Fibroblast of lung (primary cell): ENCODE data around the gene SLC6A7. TPM values are rescaled to one million over a fixed set of nuclear protein-coding genes. Genes with fewer than 3 reads are reported as not detected.

ENCODE experiments used
- DNase-seq, 2 donors: peaks; one replicate each; pipeline versions ENCODE4 v3.0.0 to v3.0.0-alpha.2; 2010; ENCODE audit warnings: low read depth in 2 of 2
- H2AFZ ChIP-seq: 2 replicates; pipeline ENCODE4 v1.5.1; 2012; ENCODE audit warnings: low read length, control low read depth, inconsistent platforms
- H3K27ac ChIP-seq: 2 replicates; pipeline ENCODE4 v1.5.1; 2011; ENCODE audit warnings: low read length, control low read depth; ENCODE audit not compliant: insufficient read depth
- H3K27me3 ChIP-seq: 2 replicates; pipeline ENCODE4 v1.5.1; 2011; ENCODE audit warnings: mild to moderate bottlenecking, low read length; ENCODE audit not compliant: control insufficient read depth, insufficient read depth
- H3K36me3 ChIP-seq: 2 replicates; pipeline ENCODE4 v1.5.1; 2011; ENCODE audit warnings: low read length; ENCODE audit not compliant: control insufficient read depth, insufficient read depth
- H3K4me1 ChIP-seq: 2 replicates; pipeline ENCODE4 v1.5.1; 2011; ENCODE audit warnings: low read length; ENCODE audit not compliant: control insufficient read depth, insufficient read depth; ENCODE audit errors: extremely low read depth
- H3K4me2 ChIP-seq: 2 replicates; pipeline ENCODE4 v1.5.1; 2011; ENCODE audit warnings: low read length, control low read depth; ENCODE audit not compliant: insufficient read depth; ENCODE audit errors: extremely low read depth
- H3K4me3 ChIP-seq, 4 experiments: fragments of 200-600 bp in 1 of 4; sonication (generic) in 1 of 4; replicated peaks in 1 of 4; 2 replicates each; pipeline ENCODE4 v1.5.1; 2011 to 2016; ENCODE audit warnings: low read length in 4 of 4, low read depth in 3 of 4, mild to moderate bottlenecking in 3 of 4, control low read depth in 2 of 4, inconsistent platforms in 1 of 4, mixed read lengths in 1 of 4; ENCODE audit not compliant: insufficient read depth in 1 of 4; ENCODE audit errors: control extremely low read depth in 1 of 4
- H3K79me2 ChIP-seq: 2 replicates; pipeline ENCODE4 v1.5.1; 2012; ENCODE audit warnings: mild to moderate bottlenecking, low read length, inconsistent platforms; ENCODE audit not compliant: control insufficient read depth, insufficient read depth
- H3K9ac ChIP-seq: 2 replicates; pipeline ENCODE4 v1.5.1; 2011; ENCODE audit warnings: mild to moderate bottlenecking, low read length, control low read depth; ENCODE audit not compliant: insufficient read depth
- H3K9me3 ChIP-seq: 2 replicates; pipeline ENCODE4 v1.5.1; 2012; ENCODE audit warnings: low read depth, low read length; ENCODE audit not compliant: control insufficient read depth, insufficient read depth
- H4K20me1 ChIP-seq: 2 replicates; pipeline ENCODE4 v1.5.1; 2011; ENCODE audit warnings: low read length; ENCODE audit not compliant: control insufficient read depth, insufficient read depth; ENCODE audit errors: extremely low read depth
- EZH2 ChIP-seq: IDR thresholded peaks from 2 replicates; pipeline ENCODE4 v1.5.1; 2012; ENCODE audit warnings: low read length, control low read depth, mild to moderate bottlenecking; ENCODE audit errors: missing control alignments
- polyA plus RNA-seq, 2 donors: library from polyadenylated mRNA; depleted of rRNA in 1 of 2; stranded (reverse) in 1 of 2; unstranded in 1 of 2; fragments of >200 nt; gene quantifications; 2 replicates each; pipeline ENCODE4 v1.2.1, GENCODE V29; 2011 to 2012; ENCODE audit warnings: missing spikeins in 1 of 2
- total RNA-seq: library from RNA; depleted of rRNA; stranded (reverse); fragments of >200 nt; gene quantifications from 2 replicates; pipeline ENCODE4 v1.2.1, GENCODE V29; 2014
- TF ChIP-seq, protein P1 (sequence below), 2 donors: IDR thresholded peaks in 1 of 2; conservative IDR thresholded peaks in 1 of 2; 1 replicate in 1 of 2; 2 replicates in 1 of 2; pipeline ENCODE4 v1.5.1; 2011 to 2012; ENCODE audit warnings: low read length in 2 of 2, control low read depth in 1 of 2, inconsistent platforms in 1 of 2, low read depth in 1 of 2, mild to moderate bottlenecking in 1 of 2

SLC6A7 gene
- total and polyA plus RNA-seq, 2 donors (not counting 1 experiment from before 2014, with no cell fraction given): 0.02 TPM; not detected in 1

DNA sequence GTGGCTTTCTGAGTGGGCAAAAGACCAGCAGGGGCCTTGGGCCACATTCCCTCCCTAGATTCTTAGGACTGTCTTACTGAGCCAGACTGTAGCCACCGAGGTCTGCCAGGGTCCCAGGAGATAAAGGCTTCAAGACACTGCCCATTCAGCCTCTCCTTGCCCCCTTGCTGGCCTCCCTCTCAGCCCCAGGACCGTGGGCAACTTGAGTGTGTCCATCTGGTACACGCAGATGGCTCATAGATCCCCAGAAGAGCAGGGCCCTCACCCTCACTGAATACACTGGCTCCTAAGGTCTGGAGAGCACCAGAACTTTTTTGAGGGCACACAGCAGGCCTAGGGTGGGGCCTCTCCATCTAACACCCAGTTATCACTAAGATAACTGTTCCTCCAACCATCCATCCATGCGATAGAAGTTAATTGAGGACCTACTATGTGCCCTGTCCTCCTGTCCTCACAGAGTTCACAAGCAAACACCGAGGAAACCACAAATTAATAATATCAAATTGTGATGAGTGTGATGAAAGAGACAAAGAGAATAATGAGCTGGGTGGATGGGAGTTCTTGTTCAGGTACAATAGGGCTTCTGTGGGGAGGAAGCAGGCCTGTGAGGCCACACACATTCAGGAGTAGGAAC, 29.3 kb upstream of the SLC6A7 start:
- no peak for TF ChIP-seq EZH2
- TF ChIP-seq, protein P1, sequence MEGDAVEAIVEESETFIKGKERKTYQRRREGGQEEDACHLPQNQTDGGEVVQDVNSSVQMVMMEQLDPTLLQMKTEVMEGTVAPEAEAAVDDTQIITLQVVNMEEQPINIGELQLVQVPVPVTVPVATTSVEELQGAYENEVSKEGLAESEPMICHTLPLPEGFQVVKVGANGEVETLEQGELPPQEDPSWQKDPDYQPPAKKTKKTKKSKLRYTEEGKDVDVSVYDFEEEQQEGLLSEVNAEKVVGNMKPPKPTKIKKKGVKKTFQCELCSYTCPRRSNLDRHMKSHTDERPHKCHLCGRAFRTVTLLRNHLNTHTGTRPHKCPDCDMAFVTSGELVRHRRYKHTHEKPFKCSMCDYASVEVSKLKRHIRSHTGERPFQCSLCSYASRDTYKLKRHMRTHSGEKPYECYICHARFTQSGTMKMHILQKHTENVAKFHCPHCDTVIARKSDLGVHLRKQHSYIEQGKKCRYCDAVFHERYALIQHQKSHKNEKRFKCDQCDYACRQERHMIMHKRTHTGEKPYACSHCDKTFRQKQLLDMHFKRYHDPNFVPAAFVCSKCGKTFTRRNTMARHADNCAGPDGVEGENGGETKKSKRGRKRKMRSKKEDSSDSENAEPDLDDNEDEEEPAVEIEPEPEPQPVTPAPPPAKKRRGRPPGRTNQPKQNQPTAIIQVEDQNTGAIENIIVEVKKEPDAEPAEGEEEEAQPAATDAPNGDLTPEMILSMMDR (conservative IDR thresholded peaks at IDR 0.05 in 1 of 2, IDR thresholded peaks at IDR 0.05 in 1 of 2; ENCODE audit: low read depth in 1 of 2, low read length in 2 of 2): no peak
- no peak for DNase-seq
- Histone ChIP-seq H3K9ac (peak overlapping the region; percentile 37), H3K4me2 (no peak overlapping the region), H3K27ac (peak overlapping the region; percentile 78), H3K27me3 (no peaks in the 10 kb centered on the region), H3K4me3 (no peak overlapping the region), H3K9me3 (no peaks in the 10 kb centered on the region), H4K20me1 (no peaks in the 10 kb centered on the region), H3K79me2 (peaks cover under 1% of the 10 kb centered on the region), H3K4me1 (peaks cover 46% of the 10 kb centered on the region), H3K36me3 (no peaks in the 10 kb centered on the region), H2AFZ (no peak overlapping the region)

DNA sequence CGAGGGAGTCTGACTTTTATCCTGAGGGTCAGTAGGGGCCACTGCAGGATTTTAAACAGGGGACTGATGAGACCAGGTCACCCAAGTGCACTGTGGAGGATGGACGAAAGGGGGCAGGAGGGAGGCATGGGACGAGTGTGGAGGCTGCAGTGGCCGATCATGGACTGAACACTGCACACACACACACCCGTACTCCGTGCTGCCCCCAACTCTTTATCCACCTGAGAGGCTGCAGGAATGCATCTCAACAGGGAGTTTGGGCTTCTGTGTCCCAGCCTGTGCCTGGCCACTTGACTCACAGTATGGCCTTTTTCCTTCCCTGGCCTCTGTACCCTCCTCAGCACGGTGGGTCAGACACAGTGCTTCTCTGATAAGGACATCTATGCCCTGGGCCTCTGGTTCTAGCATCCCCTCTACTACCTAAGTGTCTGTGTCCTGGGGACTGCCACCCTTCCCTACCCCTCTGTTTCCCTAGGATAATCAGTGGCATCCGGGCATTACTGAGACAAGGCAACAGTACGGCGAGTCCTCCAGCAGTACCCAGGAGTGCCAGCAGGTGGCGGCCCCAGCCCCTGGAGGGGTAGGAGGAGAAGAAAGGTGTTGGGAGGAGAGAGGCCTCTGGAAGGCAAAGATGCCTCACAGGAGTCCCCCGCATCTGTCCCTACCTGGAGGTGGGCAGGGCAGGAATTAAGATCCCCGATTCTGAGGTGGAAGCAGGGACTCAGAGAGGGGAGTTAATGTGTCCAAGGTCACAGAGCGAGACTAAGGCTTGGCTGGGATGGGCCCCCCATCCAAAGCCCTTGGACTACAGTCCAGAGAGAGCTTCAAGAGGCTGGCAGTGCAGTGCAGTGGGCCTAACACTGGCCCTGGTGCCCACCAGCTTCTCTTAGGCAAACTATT, 28.4 kb upstream of the SLC6A7 start:
- H3K4me2 ChIP-seq: no peak overlapping the region
- H3K27me3 ChIP-seq: no peaks in the 10 kb centered on the region
- no peaks in the 10 kb centered on the region for H3K9me3 ChIP-seq
- H3K9ac ChIP-seq: no peak overlapping the region
- no peak overlapping the region for H3K27ac ChIP-seq
- DNase-seq: peak; percentile 52 to 68
- no peaks in the 10 kb centered on the region for H4K20me1 ChIP-seq
- H3K36me3 ChIP-seq: no peaks in the 10 kb centered on the region
- peak overlapping the region; percentile 23 for H2AFZ ChIP-seq
- no peak overlapping the region for H3K4me3 ChIP-seq
- no peaks in the 10 kb centered on the region for H3K79me2 ChIP-seq
- peaks cover 42% of the 10 kb centered on the region for H3K4me1 ChIP-seq
- TF ChIP-seq, protein P1 (conservative IDR thresholded peaks at IDR 0.05 in 1 of 2, IDR thresholded peaks at IDR 0.05 in 1 of 2; ENCODE audit: low read depth in 1 of 2, low read length in 2 of 2): peak; percentile 89 to 99
- no peak for TF ChIP-seq EZH2

DNA sequence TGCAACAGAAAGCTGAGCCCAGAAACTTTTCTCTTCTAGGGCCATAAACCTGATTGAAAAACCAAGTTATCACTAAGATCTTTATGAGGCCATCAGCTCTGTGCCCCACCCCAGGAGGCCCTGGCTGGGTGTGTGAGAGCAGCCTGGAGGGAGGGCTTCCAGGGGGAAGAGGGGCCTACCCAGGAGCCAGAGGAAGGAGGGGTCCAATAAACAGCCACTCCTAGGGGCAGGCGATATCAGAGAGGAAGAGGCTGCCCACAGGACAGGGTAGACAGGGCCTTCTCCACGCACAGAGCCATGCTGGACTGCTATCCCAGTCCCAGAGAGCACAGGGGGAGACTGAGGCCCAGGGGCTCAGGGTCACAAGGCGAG, 27.7 kb upstream of the SLC6A7 start:
- H3K79me2 ChIP-seq: no peaks in the 10 kb centered on the region
- H4K20me1 ChIP-seq: no peaks in the 10 kb centered on the region
- TF ChIP-seq, protein P1 (conservative IDR thresholded peaks at IDR 0.05 in 1 of 2, IDR thresholded peaks at IDR 0.05 in 1 of 2; ENCODE audit: low read depth in 1 of 2, low read length in 2 of 2): no peak
- no peak for TF ChIP-seq EZH2
- H3K4me2 ChIP-seq: no peak overlapping the region
- H3K9me3 ChIP-seq: no peaks in the 10 kb centered on the region
- no peaks in the 10 kb centered on the region for H3K36me3 ChIP-seq
- H3K27ac ChIP-seq: no peak overlapping the region
- no peak overlapping the region for H3K4me3 ChIP-seq
- H3K27me3 ChIP-seq: no peaks in the 10 kb centered on the region
- no peak overlapping the region for H3K9ac ChIP-seq
- DNase-seq: no peak
- no peak overlapping the region for H2AFZ ChIP-seq
- peaks cover 42% of the 10 kb centered on the region for H3K4me1 ChIP-seq
